ENCODE measurements around the gene PBOV1.

- TF ChIP-seq ZNF518A (tag by site-specific recombination; conservative IDR thresholded peaks at IDR 0.05; ENCODE audit: low read depth) (no peak), KLF1 (tag by site-specific recombination; IDR thresholded peaks at IDR 0.05) (no peak), ZNF558 (tag by site-specific recombination; IDR thresholded peaks at IDR 0.05) (no peak), ZNF140 (tag by site-specific recombination; IDR thresholded peaks at IDR 0.05) (no peak), ZBTB7A (tag by site-specific recombination; IDR thresholded peaks at IDR 0.05; ENCODE audit: low read depth) (no peak), ZNF658 (tag by site-specific recombination; IDR thresholded peaks at IDR 0.05) (no peak)
Measured at GRCh38 chr6:138230759-138231380, 12.6 kb upstream of the PBOV1 start.
